Urinary bladder (tissue), 4 donors: ENCODE measurements around the gene MEX3A. TPM values are rescaled to one million over a fixed set of nuclear protein-coding genes. Genes with fewer than 3 reads are reported as not detected.
"Not testable (repeated sequence)": the region's sequence is repeated elsewhere in the genome, so short reads cannot be mapped to it uniquely, and the experiment has no call there.

Experiments used
- DNase-seq: peaks from one replicate; pipeline ENCODE4 v3.0.0-alpha.2; 2015; ENCODE audit errors: extremely low spot score
- H3K27ac ChIP-seq: one replicate; pipeline ENCODE4 v1.5.1; 2013; ENCODE audit warnings: low read depth, mild to moderate bottlenecking, moderate library complexity
- H3K36me3 ChIP-seq: one replicate; pipeline ENCODE4 v1.6.1; 2013; ENCODE audit warnings: mild to moderate bottlenecking, moderate library complexity; ENCODE audit not compliant: insufficient read depth
- H3K4me1 ChIP-seq: one replicate; pipeline ENCODE4 v1.6.1; 2013; ENCODE audit warnings: mild to moderate bottlenecking, moderate library complexity; ENCODE audit not compliant: insufficient read depth
- H3K4me3 ChIP-seq: one replicate; pipeline ENCODE4 v1.5.1; 2013; ENCODE audit warnings: low read depth, low read length
- WGBS: extraction: QIAGEN DNeasy Blood & Tissue Kit; methylation state at CpG from one replicate; pipeline ENCODE4 v1.1.7; 2013; 5-methylcytosine and 5-hydroxymethylcytosine counted together
- polyA plus RNA-seq: library from polyadenylated mRNA; stranded (reverse); fragments of 200-250 nt; gene quantifications from one replicate; pipeline ENCODE4 v1.2.3, GENCODE V29; 2013
- total RNA-seq: library from RNA; depleted of rRNA; stranded (reverse); fragments of >200 nt; gene quantifications from one replicate; pipeline ENCODE4 v1.2.3, GENCODE V29; 2014
- donor health status: healthy with polysubstance abuse.
- donor health status: healthy.

The MEX3A gene
- total RNA-seq (7.2 TPM), polyA plus RNA-seq (0.76 TPM)

GRCh38 chr1:156082309-156083091, at the start of gene MEX3A:
MEX3A (minus strand) TSS chr1:156082465; CDS start chr1:156081998, 467 bp downstream.
- H3K27ac ChIP-seq, result no peak within 1 kb of the TSS

GRCh38 chr1:156130578-156130942, 48.3 kb upstream of the MEX3A start:
- peak overlapping the region; percentile 28 for H3K27ac ChIP-seq
- no peaks in the 10 kb centered on the region for H3K4me1 ChIP-seq
- no peak for DNase-seq
- 79% methylated on average over 6 of the region's 6 CpGs for WGBS
- H3K4me3 ChIP-seq, result no peak overlapping the region
- peaks cover 6% of the 10 kb centered on the region for H3K36me3 ChIP-seq

More at GRCh38 chr1:156082309-156083091, at the start of gene MEX3A:
- Histone ChIP-seq H3K36me3 (no peaks in the 10 kb centered on the region), H3K4me1 (no peaks in the 10 kb centered on the region), H3K4me3 (peak within 1 kb of the TSS; percentile 81)
- DNase-seq, result peak; percentile 84
- under 1% methylated on average over 62 of the region's 62 CpGs for WGBS

- DNase-seq, result no peak
- H3K4me3 ChIP-seq, result no peak overlapping the region
- peaks cover 1% of the 10 kb centered on the region for H3K4me1 ChIP-seq
- peak overlapping the region; percentile 80 for H3K27ac ChIP-seq
- 14% methylated on average over 7 of the region's 7 CpGs for WGBS
- H3K36me3 ChIP-seq, result peaks cover 3% of the 10 kb centered on the region
These were observed 47.7 kb upstream of the MEX3A start for GRCh38 chr1:156129687-156130577.

GRCh38 chr1:156128654-156129597, 46.7 kb upstream of the MEX3A start:
- H3K4me3 ChIP-seq, result no peak overlapping the region
- 5% methylated on average over 8 of the region's 8 CpGs for WGBS
- no peak for DNase-seq
- peaks cover 2% of the 10 kb centered on the region for H3K4me1 ChIP-seq
- H3K27ac ChIP-seq, result peak overlapping the region; percentile 80
- H3K36me3 ChIP-seq, result no peaks in the 10 kb centered on the region

GRCh38 chr1:156128308-156128653, 46.0 kb upstream of the MEX3A start:
- Histone ChIP-seq H3K27ac (peak overlapping the region; percentile 63), H3K4me3 (no peak overlapping the region), H3K4me1 (peaks cover 2% of the 10 kb centered on the region), H3K36me3 (no peaks in the 10 kb centered on the region)
- no peak for DNase-seq
- WGBS, result 19% methylated on average over 2 of the region's 2 CpGs

GRCh38 chr1:156126630-156127534, 44.6 kb upstream of the MEX3A start:
- no peak for DNase-seq

GRCh38 chr1:156126043-156126629, 43.9 kb upstream of the MEX3A start:
- H3K4me1 ChIP-seq, result peaks cover 2% of the 10 kb centered on the region
- no peaks in the 10 kb centered on the region for H3K36me3 ChIP-seq
- peak; percentile 86 for DNase-seq
- WGBS, result 10% methylated on average over 11 of the region's 11 CpGs
- H3K27ac ChIP-seq, result peak overlapping the region; percentile 98
- H3K4me3 ChIP-seq, result no peak overlapping the region

More at GRCh38 chr1:156126630-156127534, 44.6 kb upstream of the MEX3A start:
- no peak overlapping the region for H3K4me3 ChIP-seq
- 14% methylated on average over 15 of the region's 15 CpGs for WGBS
- peak overlapping the region; percentile 88 for H3K27ac ChIP-seq
- no peaks in the 10 kb centered on the region for H3K36me3 ChIP-seq
- H3K4me1 ChIP-seq, result peaks cover 2% of the 10 kb centered on the region

- H3K4me1 ChIP-seq, DNase-seq, H3K4me3 ChIP-seq, H3K36me3 ChIP-seq: not testable (repeated sequence)
- 64% methylated on average over 10 of the region's 10 CpGs for WGBS
- peak overlapping the region; percentile 54 for H3K27ac ChIP-seq
These were observed 43.3 kb upstream of the MEX3A start for GRCh38 chr1:156125544-156125943.

- H3K36me3 ChIP-seq, result no peaks in the 10 kb centered on the region
- H3K4me1 ChIP-seq, result peaks cover 2% of the 10 kb centered on the region
- no peak overlapping the region for H3K4me3 ChIP-seq
- no peak for DNase-seq
- WGBS, result 39% methylated on average over 17 of the region's 17 CpGs
- H3K27ac ChIP-seq, result peak overlapping the region; percentile 83
These were observed 42.6 kb upstream of the MEX3A start for GRCh38 chr1:156124557-156125483.

- peaks cover 2% of the 10 kb centered on the region for H3K4me1 ChIP-seq
- DNase-seq, result peak; percentile 91
These were observed 41.3 kb upstream of the MEX3A start for GRCh38 chr1:156123356-156124196.

More at GRCh38 chr1:156123356-156124196, 41.3 kb upstream of the MEX3A start:
- peak overlapping the region; percentile 97 for H3K27ac ChIP-seq
- no peaks in the 10 kb centered on the region for H3K36me3 ChIP-seq
- 7% methylated on average over 14 of the region's 14 CpGs for WGBS
- no peak overlapping the region for H3K4me3 ChIP-seq
